NCI-H345 (cell line): ENCODE measurements around the gene RYR3.

Source experiments
- DNase-seq: peaks from one replicate; lab custom pipeline; 2025; lab: John Stamatoyannopoulos, UW

Gene RYR3

GRCh38 chr15:33384307-33384706, 73.5 kb downstream of the RYR3 start:
- DNase-seq: no peak

- DNase-seq: no peak
Observed at GRCh38 chr15:33392453-33392852, 81.7 kb downstream of the RYR3 start.

- DNase-seq: no peak
Observed at GRCh38 chr15:33393546-33393945, 82.8 kb downstream of the RYR3 start.

- no peak for DNase-seq
Observed at GRCh38 chr15:33395321-33395720, 84.6 kb downstream of the RYR3 start.

GRCh38 chr15:33395846-33396245, 85.1 kb downstream of the RYR3 start:
- DNase-seq: no peak

- no peak for DNase-seq
Observed at GRCh38 chr15:33396475-33396874, 85.7 kb downstream of the RYR3 start.

GRCh38 chr15:33398555-33398954, 87.8 kb downstream of the RYR3 start:
- no peak for DNase-seq

- no peak for DNase-seq
Observed at GRCh38 chr15:33400941-33401340, 90.2 kb downstream of the RYR3 start.

- no peak for DNase-seq
Observed at GRCh38 chr15:33402600-33402999, 91.8 kb downstream of the RYR3 start.

GRCh38 chr15:33405096-33405495, 94.3 kb downstream of the RYR3 start:
- DNase-seq: no peak

- no peak for DNase-seq
Observed at GRCh38 chr15:33411596-33412540, 101.1 kb downstream of the RYR3 start.

GRCh38 chr15:33419701-33420100, 108.9 kb downstream of the RYR3 start:
- no peak for DNase-seq

GRCh38 chr15:33424025-33424424, 113.3 kb downstream of the RYR3 start:
- no peak for DNase-seq

GRCh38 chr15:33425142-33425541, 114.4 kb downstream of the RYR3 start:
- DNase-seq: no peak

GRCh38 chr15:33430577-33430976, 119.8 kb downstream of the RYR3 start:
- DNase-seq: no peak

GRCh38 chr15:33433821-33434220, 123.1 kb downstream of the RYR3 start:
- DNase-seq: no peak

- DNase-seq: no peak
Observed at GRCh38 chr15:33438396-33438795, 127.6 kb downstream of the RYR3 start.

- DNase-seq: no peak
Observed at GRCh38 chr15:33440900-33441299, 130.1 kb downstream of the RYR3 start.

- DNase-seq: no peak
Observed at GRCh38 chr15:33442449-33442848, 131.7 kb downstream of the RYR3 start.

GRCh38 chr15:33443708-33444107, 132.9 kb downstream of the RYR3 start:
- DNase-seq: no peak

GRCh38 chr15:33445984-33446383, 135.2 kb downstream of the RYR3 start:
- DNase-seq: no peak

GRCh38 chr15:33448151-33448550, 137.4 kb downstream of the RYR3 start:
- no peak for DNase-seq

GRCh38 chr15:33448961-33449606, 138.3 kb downstream of the RYR3 start:
- DNase-seq: no peak
